HL-60 (cell line): Measurements from ENCODE around the gene CAV2.

Source experiments
- DNase-seq, 2 experiments: peaks; one replicate each; pipeline ENCODE4 v3.0.0-alpha.2; 2010 to 2020; ENCODE audit warnings: low read depth in 1 of 2, low spot score in 1 of 2
- H3K27ac ChIP-seq: fragments of 250-450 bp; sonication (Bioruptor Pico); replicated peaks from 2 replicates; pipeline ENCODE4 v1.5.1; 2020; ENCODE audit warnings: mild to moderate bottlenecking, moderate library complexity
- H3K27me3 ChIP-seq: fragments of 250-450 bp; sonication (Bioruptor Pico); 2 replicates; pipeline ENCODE4 v1.5.1; 2021; ENCODE audit warnings: mild to moderate bottlenecking, moderate library complexity; ENCODE audit not compliant: insufficient read depth, poor library complexity, severe bottlenecking
- H3K4me3 ChIP-seq: replicated peaks from 2 replicates; pipeline ENCODE4 v1.5.1; 2011; ENCODE audit warnings: mild to moderate bottlenecking, control low read depth, low read length; ENCODE audit not compliant: insufficient read depth
- GABPA ChIP-seq: IDR thresholded peaks from 2 replicates; pipeline ENCODE4 v1.6.1; 2012; ENCODE audit warnings: low read depth
- POLR2AphosphoS5 ChIP-seq: IDR thresholded peaks from 2 replicates; pipeline ENCODE4 v1.6.1; 2012; ENCODE audit warnings: low read depth
- SPI1 ChIP-seq: IDR thresholded peaks from 2 replicates; pipeline ENCODE4 v1.6.1; 2012; ENCODE audit warnings: low read depth, mild to moderate bottlenecking, borderline replicate concordance
- TF ChIP-seq, protein P1 (sequence below): IDR thresholded peaks from one replicate; pipeline ENCODE4 v1.5.1; 2011; ENCODE audit warnings: low read length, control low read depth, inconsistent platforms; ENCODE audit not compliant: insufficient read depth
- TF ChIP-seq, protein P2 (sequence below): IDR thresholded peaks from 2 replicates; pipeline ENCODE4 v1.6.1; 2012; ENCODE audit warnings: low read depth; ENCODE audit not compliant: insufficient replicate concordance

The CAV2 gene

DNA sequence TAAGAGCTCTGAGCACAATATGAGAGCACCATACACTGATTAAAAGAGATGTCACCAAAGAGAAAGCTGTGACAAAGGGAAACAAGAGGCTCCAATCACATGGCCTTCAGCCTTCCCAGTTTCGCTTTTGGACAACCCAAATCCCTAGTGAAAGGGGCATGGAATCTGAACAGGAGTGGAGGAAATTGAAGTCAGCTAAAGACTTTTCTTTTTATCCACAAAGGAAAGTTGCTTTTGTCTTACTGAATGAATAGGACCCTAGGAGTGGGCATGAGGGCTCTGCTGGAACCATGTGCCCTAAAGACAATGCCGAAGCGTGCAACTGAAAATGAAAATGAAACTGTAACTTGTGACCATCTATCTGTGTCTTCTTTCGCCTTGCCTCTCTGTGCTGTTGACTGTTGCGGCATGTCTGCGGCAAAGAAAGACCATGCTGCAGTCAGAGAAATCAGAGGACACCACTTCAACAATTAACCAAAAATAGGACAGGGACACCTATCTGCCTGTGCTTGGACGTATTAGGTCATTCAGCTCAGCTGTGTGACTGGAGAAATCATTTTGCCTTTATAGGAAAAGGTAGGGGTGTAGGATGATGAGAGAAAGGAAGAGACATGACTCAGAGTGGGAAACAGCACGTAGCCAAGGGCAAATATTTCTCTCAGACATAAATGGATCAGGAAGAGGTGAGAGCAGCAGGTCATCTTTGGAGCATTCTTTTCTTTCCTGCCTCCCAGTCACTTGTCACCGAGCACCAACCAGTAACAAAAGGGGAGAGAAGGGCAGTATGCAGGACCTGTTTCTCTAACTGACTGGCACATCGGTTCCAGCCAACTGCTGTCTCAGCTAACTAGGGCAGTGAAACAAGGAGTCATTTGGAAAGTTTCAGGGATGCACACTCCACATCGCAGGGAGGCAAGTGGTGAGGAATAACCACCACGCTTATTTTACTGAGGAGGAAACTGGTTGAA lies 12.3 kb downstream of the CAV2 start:
- Histone ChIP-seq H3K27me3 (peaks cover 5% of the 10 kb centered on the region), H3K27ac (no peak overlapping the region), H3K4me3 (peak overlapping the region; percentile 22)
- no peak for DNase-seq
- TF ChIP-seq, protein P1, sequence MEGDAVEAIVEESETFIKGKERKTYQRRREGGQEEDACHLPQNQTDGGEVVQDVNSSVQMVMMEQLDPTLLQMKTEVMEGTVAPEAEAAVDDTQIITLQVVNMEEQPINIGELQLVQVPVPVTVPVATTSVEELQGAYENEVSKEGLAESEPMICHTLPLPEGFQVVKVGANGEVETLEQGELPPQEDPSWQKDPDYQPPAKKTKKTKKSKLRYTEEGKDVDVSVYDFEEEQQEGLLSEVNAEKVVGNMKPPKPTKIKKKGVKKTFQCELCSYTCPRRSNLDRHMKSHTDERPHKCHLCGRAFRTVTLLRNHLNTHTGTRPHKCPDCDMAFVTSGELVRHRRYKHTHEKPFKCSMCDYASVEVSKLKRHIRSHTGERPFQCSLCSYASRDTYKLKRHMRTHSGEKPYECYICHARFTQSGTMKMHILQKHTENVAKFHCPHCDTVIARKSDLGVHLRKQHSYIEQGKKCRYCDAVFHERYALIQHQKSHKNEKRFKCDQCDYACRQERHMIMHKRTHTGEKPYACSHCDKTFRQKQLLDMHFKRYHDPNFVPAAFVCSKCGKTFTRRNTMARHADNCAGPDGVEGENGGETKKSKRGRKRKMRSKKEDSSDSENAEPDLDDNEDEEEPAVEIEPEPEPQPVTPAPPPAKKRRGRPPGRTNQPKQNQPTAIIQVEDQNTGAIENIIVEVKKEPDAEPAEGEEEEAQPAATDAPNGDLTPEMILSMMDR: no peak
- TF ChIP-seq GABPA (no peak), SPI1 (no peak), POLR2AphosphoS5 (no peak)
- TF ChIP-seq, protein P2, sequence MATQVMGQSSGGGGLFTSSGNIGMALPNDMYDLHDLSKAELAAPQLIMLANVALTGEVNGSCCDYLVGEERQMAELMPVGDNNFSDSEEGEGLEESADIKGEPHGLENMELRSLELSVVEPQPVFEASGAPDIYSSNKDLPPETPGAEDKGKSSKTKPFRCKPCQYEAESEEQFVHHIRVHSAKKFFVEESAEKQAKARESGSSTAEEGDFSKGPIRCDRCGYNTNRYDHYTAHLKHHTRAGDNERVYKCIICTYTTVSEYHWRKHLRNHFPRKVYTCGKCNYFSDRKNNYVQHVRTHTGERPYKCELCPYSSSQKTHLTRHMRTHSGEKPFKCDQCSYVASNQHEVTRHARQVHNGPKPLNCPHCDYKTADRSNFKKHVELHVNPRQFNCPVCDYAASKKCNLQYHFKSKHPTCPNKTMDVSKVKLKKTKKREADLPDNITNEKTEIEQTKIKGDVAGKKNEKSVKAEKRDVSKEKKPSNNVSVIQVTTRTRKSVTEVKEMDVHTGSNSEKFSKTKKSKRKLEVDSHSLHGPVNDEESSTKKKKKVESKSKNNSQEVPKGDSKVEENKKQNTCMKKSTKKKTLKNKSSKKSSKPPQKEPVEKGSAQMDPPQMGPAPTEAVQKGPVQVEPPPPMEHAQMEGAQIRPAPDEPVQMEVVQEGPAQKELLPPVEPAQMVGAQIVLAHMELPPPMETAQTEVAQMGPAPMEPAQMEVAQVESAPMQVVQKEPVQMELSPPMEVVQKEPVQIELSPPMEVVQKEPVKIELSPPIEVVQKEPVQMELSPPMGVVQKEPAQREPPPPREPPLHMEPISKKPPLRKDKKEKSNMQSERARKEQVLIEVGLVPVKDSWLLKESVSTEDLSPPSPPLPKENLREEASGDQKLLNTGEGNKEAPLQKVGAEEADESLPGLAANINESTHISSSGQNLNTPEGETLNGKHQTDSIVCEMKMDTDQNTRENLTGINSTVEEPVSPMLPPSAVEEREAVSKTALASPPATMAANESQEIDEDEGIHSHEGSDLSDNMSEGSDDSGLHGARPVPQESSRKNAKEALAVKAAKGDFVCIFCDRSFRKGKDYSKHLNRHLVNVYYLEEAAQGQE: no peak

DNA sequence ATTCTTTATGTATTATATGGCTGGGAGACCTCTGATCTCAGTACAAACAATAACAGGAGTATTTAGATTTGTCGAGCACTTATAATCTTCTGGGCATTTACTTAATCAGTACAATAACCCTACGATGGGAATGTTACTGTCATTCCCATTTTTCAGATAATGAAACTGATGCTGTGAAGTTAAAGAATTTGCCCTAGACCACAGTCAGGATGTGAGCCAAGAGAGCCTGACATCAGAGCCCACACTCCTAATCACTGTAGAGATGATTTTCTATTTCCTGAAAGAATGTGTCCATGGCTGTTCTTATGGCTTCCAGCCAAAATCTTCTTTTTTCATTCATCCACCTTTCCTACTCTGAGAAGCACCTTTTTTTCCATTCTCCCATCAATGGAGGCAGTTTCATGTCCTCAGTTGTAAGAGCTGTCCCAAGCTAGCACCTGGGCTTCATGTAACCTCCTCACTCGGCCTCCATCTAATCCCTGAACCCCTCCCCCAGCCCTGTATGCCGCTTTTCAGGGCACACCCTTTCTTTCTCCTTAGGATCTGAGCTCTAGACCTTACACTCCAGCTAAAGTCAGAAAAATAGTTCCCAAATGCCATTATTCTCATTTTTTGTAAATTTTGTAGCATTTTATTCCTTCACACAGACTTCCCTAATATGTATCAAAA lies 13.1 kb downstream of the CAV2 start:
- TF ChIP-seq GABPA: no peak
- TF ChIP-seq, protein P1: no peak
- no peak for TF ChIP-seq SPI1
- TF ChIP-seq POLR2AphosphoS5: no peak
- TF ChIP-seq, protein P2: no peak
- peaks cover 5% of the 10 kb centered on the region for H3K27me3 ChIP-seq
- H3K27ac ChIP-seq: no peak overlapping the region
- DNase-seq: no peak
- no peak overlapping the region for H3K4me3 ChIP-seq

GRCh38 chr7:116515584-116515983 lies 16.0 kb downstream of the CAV2 start:
- DNase-seq: no peak
- H3K27me3 ChIP-seq: peaks cover 7% of the 10 kb centered on the region
- H3K4me3 ChIP-seq: no peak overlapping the region
- no peak overlapping the region for H3K27ac ChIP-seq
- TF ChIP-seq, protein P2: no peak
- TF ChIP-seq GABPA: no peak
- no peak for TF ChIP-seq POLR2AphosphoS5
- TF ChIP-seq, protein P1: no peak
- TF ChIP-seq SPI1: no peak
